Keratinocyte (primary cell): Measurements from ENCODE around the gene ZFPL1. TPM values are rescaled to one million over a fixed set of nuclear protein-coding genes. Genes with fewer than 3 reads are reported as not detected.

Source experiments
- DNase-seq: peaks from one replicate; pipeline ENCODE4 v3.0.0-alpha.2; 2011; ENCODE audit warnings: low read depth, missing footprints, low spot score
- FAIRE-seq: peaks from 2 replicates; lab custom pipeline; 2011; peaks lifted over from hg19 to GRCh38; lab: Jason Lieb, UNC
- H2AFZ ChIP-seq: 2 replicates; pipeline ENCODE4 v1.6.0; 2012; ENCODE audit warnings: low read length, control low read depth, inconsistent platforms; ENCODE audit not compliant: control insufficient read depth
- H3K27ac ChIP-seq: 2 replicates; pipeline ENCODE4 v1.5.1; 2011; ENCODE audit warnings: low read length; ENCODE audit not compliant: control insufficient read depth, insufficient read depth
- H3K27me3 ChIP-seq: 3 replicates; pipeline ENCODE4 v1.6.0; 2011; ENCODE audit warnings: low read length; ENCODE audit not compliant: control insufficient read depth, insufficient read depth; ENCODE audit errors: extremely low read depth
- H3K36me3 ChIP-seq, 2 experiments: 2 replicates in 1 of 2; 3 replicates in 1 of 2; pipeline ENCODE4 v1.5.1; 2011; ENCODE audit warnings: low read length in 2 of 2, mild to moderate bottlenecking in 1 of 2; ENCODE audit not compliant: control insufficient read depth in 2 of 2, insufficient read depth in 2 of 2; ENCODE audit errors: extremely low read depth in 1 of 2
- H3K4me1 ChIP-seq: 3 replicates; pipeline ENCODE4 v1.5.1; 2011; ENCODE audit warnings: low read length; ENCODE audit not compliant: control insufficient read depth, insufficient read depth; ENCODE audit errors: extremely low read depth
- H3K4me2 ChIP-seq: 3 replicates; pipeline ENCODE4 v1.6.0; 2011; ENCODE audit warnings: low read depth, low read length; ENCODE audit not compliant: control insufficient read depth, insufficient read depth; ENCODE audit errors: extremely low read depth
- H3K4me3 ChIP-seq, 3 experiments: fragments of 200-600 bp in 1 of 3; sonication (generic) in 1 of 3; 2 replicates in 2 of 3; 3 replicates in 1 of 3; pipeline ENCODE4 v1.5.1; 2011 to 2016; ENCODE audit warnings: low read length in 3 of 3, mild to moderate bottlenecking in 3 of 3, control low read depth in 2 of 3, inconsistent platforms in 1 of 3, low read depth in 1 of 3, mixed read lengths in 1 of 3, mixed run types in 1 of 3, moderate library complexity in 1 of 3; ENCODE audit not compliant: control insufficient read depth in 2 of 3, insufficient read depth in 2 of 3; ENCODE audit errors: extremely low read depth in 1 of 3
- H3K79me2 ChIP-seq: 2 replicates; pipeline ENCODE4 v1.6.0; 2012; ENCODE audit warnings: low read length; ENCODE audit not compliant: control insufficient read depth, insufficient read depth
- H3K9ac ChIP-seq: 3 replicates; pipeline ENCODE4 v1.6.0; 2011; ENCODE audit warnings: low read length; ENCODE audit not compliant: control insufficient read depth, insufficient read depth; ENCODE audit errors: extremely low read depth
- H3K9me1 ChIP-seq: 3 replicates; pipeline ENCODE4 v1.6.0; 2011; ENCODE audit warnings: low read length; ENCODE audit not compliant: control insufficient read depth, insufficient read depth; ENCODE audit errors: extremely low read depth
- H3K9me3 ChIP-seq: 2 replicates; pipeline ENCODE4 v1.5.1; 2012; ENCODE audit warnings: low read depth, low read length; ENCODE audit not compliant: control insufficient read depth
- H4K20me1 ChIP-seq: 3 replicates; pipeline ENCODE4 v1.6.0; 2011; ENCODE audit warnings: low read length; ENCODE audit not compliant: control insufficient read depth, insufficient read depth; ENCODE audit errors: extremely low read depth
- CTCF ChIP-seq, 3 experiments: IDR thresholded peaks in 1 of 3; conservative IDR thresholded peaks in 1 of 3; optimal IDR thresholded peaks in 1 of 3; 2 replicates in 2 of 3; 3 replicates in 1 of 3; pipeline versions ENCODE3 to v1.5.1; 2011; ENCODE audit warnings: low read length in 3 of 3, mild to moderate bottlenecking in 3 of 3, moderate library complexity in 2 of 3, control low read depth in 1 of 3, inconsistent platforms in 1 of 3; ENCODE audit not compliant: insufficient read depth in 2 of 3; ENCODE audit errors: extremely low read depth in 1 of 3
- EZH2 ChIP-seq: IDR thresholded peaks from one replicate; pipeline ENCODE4 v1.6.1; 2012; ENCODE audit warnings: inconsistent platforms, mild to moderate bottlenecking, low read length, moderate library complexity
- dilution Hi-C: fragments of 300-500 bp; cut with MboI; formaldehyde crosslinking; loops from one replicate; pipeline ENCODE4 v1.7.0; 2020; ENCODE audit warnings: low sequenced_read_pairs; ENCODE audit not compliant: extremely low pct_ligation_motif_present
- polyA plus RNA-seq, 5 experiments: library from polyadenylated mRNA; depleted of rRNA in 3 of 5; stranded (reverse) in 3 of 5; stranded (forward) in 1 of 5; unstranded in 1 of 5; fragments of >200 nt; gene quantifications; 1 replicate in 1 of 5; 2 replicates in 3 of 5; 3 replicates in 1 of 5; pipeline versions ENCODE4 v1.2.1 to v1.2.3, GENCODE V29; 2011 to 2012; ENCODE audit warnings: missing spikeins in 2 of 5, low read depth in 1 of 5, low replicate concordance in 1 of 5

The ZFPL1 gene
- polyA plus RNA-seq, 1 donor (not counting 4 experiments of a cell fraction or from before 2014, with no cell fraction given): 15.0 TPM

- dilution Hi-C loops: no loop called here
- no peak for FAIRE-seq
- Histone ChIP-seq H3K4me3 (peak overlapping the region; percentile 66 to 91 (median 91)), H4K20me1 (no peaks in the 10 kb centered on the region), H3K27ac (peak overlapping the region; percentile 98), H3K27me3 (no peaks in the 10 kb centered on the region), H3K79me2 (peaks cover 50% of the 10 kb centered on the region), H3K36me3 (peaks cover 17 to 30% of the 10 kb centered on the region in 2 experiments), H3K9ac (peak overlapping the region; percentile 99), H3K4me2 (peak overlapping the region; percentile 89), H3K9me1 (no peaks in the 10 kb centered on the region), H2AFZ (peak overlapping the region; percentile 52), H3K9me3 (no peaks in the 10 kb centered on the region), H3K4me1 (peaks cover 20% of the 10 kb centered on the region)
- TF ChIP-seq EZH2 (no peak), CTCF (optimal IDR thresholded peaks at IDR 0.05 in 1 of 3, IDR thresholded peaks at IDR 0.05 in 1 of 3, conservative IDR thresholded peaks at IDR 0.05 in 1 of 3; ENCODE audit: extremely low read depth in 1 of 3, insufficient read depth in 2 of 3, low read length in 3 of 3) (peak in 1 of 3 experiments; percentile 8)
- no peak for DNase-seq
Measured at GRCh38 chr11:65121447-65121864, 37.4 kb downstream of the ZFPL1 start.

- DNase-seq (peak; percentile 91), FAIRE-seq (peak; percentile 23)
- H3K9me1 ChIP-seq: no peaks in the 10 kb centered on the region
- H3K9ac ChIP-seq: peak within 1 kb of the TSS; percentile 99
- no peaks in the 10 kb centered on the region for H3K9me3 ChIP-seq
- H3K27me3 ChIP-seq: no peaks in the 10 kb centered on the region
- peak within 1 kb of the TSS; percentile 66 to 97 (median 91) for H3K4me3 ChIP-seq
- H4K20me1 ChIP-seq: no peaks in the 10 kb centered on the region
- dilution Hi-C loops: no loop called here
- TF ChIP-seq EZH2: no peak
- peaks cover 18% of the 10 kb centered on the region for H3K4me1 ChIP-seq
- H3K79me2 ChIP-seq: peaks cover 46% of the 10 kb centered on the region
- peak within 1 kb of the TSS; percentile 98 for H3K27ac ChIP-seq
- peak within 1 kb of the TSS; percentile 89 for H3K4me2 ChIP-seq
- peak within 1 kb of the TSS; percentile 95 for H2AFZ ChIP-seq
- peaks cover 21 to 36% of the 10 kb centered on the region in 2 experiments for H3K36me3 ChIP-seq
Measured at GRCh38 chr11:65121865-65122696, 38.1 kb downstream of the ZFPL1 start, which contains the start of the genes FAU and MRPL49. FAU (minus strand) TSS chr11:65122134; CDS start chr11:65121813, 321 bp downstream. MRPL49 (plus strand) TSS chr11:65122321; CDS start chr11:65122347, 26 bp downstream.
